ENCODE results near the gene DCDC2C. TPM values are rescaled to one million over a fixed set of nuclear protein-coding genes. Genes with fewer than 3 reads are reported as not detected.

The DCDC2C gene
- total RNA-seq, 1 donor from 2014 or later: not detected

DNA sequence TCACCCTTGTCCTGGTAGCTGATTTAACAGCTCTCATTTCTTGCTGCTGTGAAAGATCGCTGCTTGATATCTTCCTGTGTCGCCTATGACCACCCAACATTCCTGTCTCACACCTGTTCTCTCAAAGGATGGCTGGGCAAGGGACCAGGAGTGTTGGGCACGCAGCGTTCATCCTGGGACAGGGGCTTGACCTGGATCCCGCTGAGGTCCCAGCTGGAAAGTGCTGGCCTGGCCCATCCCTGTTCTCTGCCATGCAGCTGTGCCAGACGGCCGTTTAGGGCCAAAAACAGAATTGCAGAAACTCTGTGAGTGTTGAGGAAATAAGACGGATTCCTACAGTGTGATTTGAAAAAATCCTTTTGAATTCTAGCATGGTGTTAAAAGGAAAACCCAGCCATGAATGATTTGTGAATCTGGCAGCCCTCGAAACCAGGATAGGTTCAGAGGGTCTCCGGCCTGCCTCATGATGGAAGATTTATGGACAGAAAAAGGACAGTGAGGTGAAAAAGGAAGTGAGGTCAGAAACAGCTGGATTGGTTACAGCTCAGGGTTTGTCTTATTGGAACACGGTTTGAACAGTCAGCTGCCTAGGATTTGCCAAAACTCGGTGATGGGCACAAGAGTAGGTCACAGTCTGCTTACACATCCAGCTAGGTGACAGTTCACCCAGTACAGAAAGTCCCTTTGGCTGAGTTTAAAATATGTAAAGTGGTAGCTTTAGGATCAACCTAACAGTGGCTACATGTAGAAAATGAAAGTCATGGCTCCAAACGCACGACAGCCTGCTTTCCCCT, 164.8 kb downstream of the DCDC2C start:
- ChIA-PET CTCF (no interaction called here), POLR2A (no interaction called here)
- ATAC-seq (ENCODE audit: low read depth): no peak
- no peaks in the 10 kb centered on the region for H3K4me1 Mint-ChIP-seq
- no peaks in the 10 kb centered on the region for H3K27me3 Mint-ChIP-seq
- H3K9me3 Mint-ChIP-seq: no peaks in the 10 kb centered on the region
- H3K4me3 Mint-ChIP-seq: no peak overlapping the region
- DNase-seq: no peak
- TF ChIP-seq, protein P1, sequence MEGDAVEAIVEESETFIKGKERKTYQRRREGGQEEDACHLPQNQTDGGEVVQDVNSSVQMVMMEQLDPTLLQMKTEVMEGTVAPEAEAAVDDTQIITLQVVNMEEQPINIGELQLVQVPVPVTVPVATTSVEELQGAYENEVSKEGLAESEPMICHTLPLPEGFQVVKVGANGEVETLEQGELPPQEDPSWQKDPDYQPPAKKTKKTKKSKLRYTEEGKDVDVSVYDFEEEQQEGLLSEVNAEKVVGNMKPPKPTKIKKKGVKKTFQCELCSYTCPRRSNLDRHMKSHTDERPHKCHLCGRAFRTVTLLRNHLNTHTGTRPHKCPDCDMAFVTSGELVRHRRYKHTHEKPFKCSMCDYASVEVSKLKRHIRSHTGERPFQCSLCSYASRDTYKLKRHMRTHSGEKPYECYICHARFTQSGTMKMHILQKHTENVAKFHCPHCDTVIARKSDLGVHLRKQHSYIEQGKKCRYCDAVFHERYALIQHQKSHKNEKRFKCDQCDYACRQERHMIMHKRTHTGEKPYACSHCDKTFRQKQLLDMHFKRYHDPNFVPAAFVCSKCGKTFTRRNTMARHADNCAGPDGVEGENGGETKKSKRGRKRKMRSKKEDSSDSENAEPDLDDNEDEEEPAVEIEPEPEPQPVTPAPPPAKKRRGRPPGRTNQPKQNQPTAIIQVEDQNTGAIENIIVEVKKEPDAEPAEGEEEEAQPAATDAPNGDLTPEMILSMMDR (IDR thresholded peaks at IDR 0.05): no peak
- intact Hi-C loops (cut with micrococcal nuclease): no loop called here
- no peak overlapping the region for H3K27ac Mint-ChIP-seq
- H3K36me3 Mint-ChIP-seq (ENCODE audit: low read depth): no peaks in the 10 kb centered on the region

DNA sequence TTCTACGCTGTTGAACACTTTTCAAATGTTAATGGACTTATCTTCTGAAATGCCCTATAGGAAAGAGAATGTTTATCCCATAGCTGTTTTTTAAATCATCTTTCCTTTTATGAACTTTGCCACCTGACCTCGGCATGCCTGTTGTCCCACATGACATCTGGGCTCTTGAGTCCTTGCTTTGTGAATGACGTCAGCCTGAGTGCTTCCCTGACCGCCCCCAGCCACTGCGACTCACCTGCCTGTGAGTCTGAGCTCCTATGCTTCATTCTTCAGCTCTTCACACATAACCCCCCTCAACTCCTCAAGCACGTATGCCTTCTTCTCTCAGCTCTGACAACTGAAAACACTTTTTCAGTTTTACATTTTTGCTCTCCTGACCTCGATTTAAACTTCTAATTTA, 166.8 kb downstream of the DCDC2C start:
- DNase-seq (no peak), ATAC-seq (ENCODE audit: low read depth) (no peak)
- TF ChIP-seq, protein P1 (IDR thresholded peaks at IDR 0.05): no peak
- intact Hi-C loops (cut with micrococcal nuclease): no loop called here
- POLR2A ChIA-PET: no interaction called here
- H3K4me1 Mint-ChIP-seq: no peaks in the 10 kb centered on the region
- no peaks in the 10 kb centered on the region for H3K9me3 Mint-ChIP-seq
- H3K36me3 Mint-ChIP-seq (ENCODE audit: low read depth): no peaks in the 10 kb centered on the region
- no peak overlapping the region for H3K4me3 Mint-ChIP-seq
- CTCF ChIA-PET: no interaction called here
- H3K27ac Mint-ChIP-seq: no peak overlapping the region
- no peaks in the 10 kb centered on the region for H3K27me3 Mint-ChIP-seq

DNA sequence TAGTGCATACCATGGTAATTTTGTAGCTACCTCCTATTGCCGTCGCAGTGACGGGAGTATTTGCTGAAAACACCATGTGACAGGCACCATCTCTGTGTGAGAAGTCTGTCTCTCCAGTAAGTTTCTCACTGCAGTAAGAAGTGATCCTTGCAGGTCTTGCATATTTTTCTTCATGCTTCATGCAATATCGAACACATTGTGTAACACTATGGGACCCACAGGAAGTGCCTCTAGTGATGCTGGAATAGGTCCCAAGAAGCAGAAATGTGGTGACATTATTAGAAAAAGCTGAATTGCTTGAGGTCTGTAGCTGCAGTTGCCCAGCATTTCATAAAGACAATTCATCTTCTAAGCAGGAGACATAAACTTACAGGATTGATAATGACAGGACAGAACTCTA, 167.6 kb downstream of the DCDC2C start:
- ChIA-PET POLR2A (no interaction called here), CTCF (no interaction called here)
- H3K27me3 Mint-ChIP-seq: no peaks in the 10 kb centered on the region
- no peak overlapping the region for H3K27ac Mint-ChIP-seq
- H3K4me1 Mint-ChIP-seq: no peaks in the 10 kb centered on the region
- no peaks in the 10 kb centered on the region for H3K36me3 Mint-ChIP-seq (ENCODE audit: low read depth)
- TF ChIP-seq, protein P1 (IDR thresholded peaks at IDR 0.05): no peak
- DNase-seq: no peak
- H3K9me3 Mint-ChIP-seq: no peaks in the 10 kb centered on the region
- no peak for ATAC-seq (ENCODE audit: low read depth)
- H3K4me3 Mint-ChIP-seq: no peak overlapping the region
- intact Hi-C loops (cut with micrococcal nuclease): no loop called here

DNA sequence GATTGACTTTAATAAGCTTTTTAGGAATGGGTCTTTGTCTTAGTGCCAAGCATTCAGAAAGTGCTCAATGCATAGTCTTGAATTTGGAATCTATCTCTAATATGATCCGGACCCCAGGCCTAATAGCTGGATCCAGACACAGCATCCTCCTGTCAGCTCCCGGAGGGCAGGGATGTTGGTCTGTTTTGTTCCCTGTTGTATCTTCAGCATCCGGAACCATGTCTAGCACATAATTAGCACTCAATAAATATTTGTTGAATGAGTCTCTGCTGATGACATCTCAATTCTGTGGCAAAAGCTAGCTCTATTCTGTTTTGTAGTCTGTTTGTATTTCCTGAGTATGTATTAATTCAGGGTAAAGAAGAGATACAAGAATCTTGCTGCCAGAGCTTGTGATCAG, 169.1 kb downstream of the DCDC2C start:
- TF ChIP-seq, protein P1 (IDR thresholded peaks at IDR 0.05): no peak
- POLR2A ChIA-PET: no interaction called here
- no peak for ATAC-seq (ENCODE audit: low read depth)
- no peaks in the 10 kb centered on the region for H3K36me3 Mint-ChIP-seq (ENCODE audit: low read depth)
- H3K9me3 Mint-ChIP-seq: no peaks in the 10 kb centered on the region
- H3K4me1 Mint-ChIP-seq: no peaks in the 10 kb centered on the region
- no peak overlapping the region for H3K27ac Mint-ChIP-seq
- DNase-seq: no peak
- CTCF ChIA-PET: no interaction called here
- no peak overlapping the region for H3K4me3 Mint-ChIP-seq
- intact Hi-C loops (cut with micrococcal nuclease): no loop called here
- no peaks in the 10 kb centered on the region for H3K27me3 Mint-ChIP-seq

DNA sequence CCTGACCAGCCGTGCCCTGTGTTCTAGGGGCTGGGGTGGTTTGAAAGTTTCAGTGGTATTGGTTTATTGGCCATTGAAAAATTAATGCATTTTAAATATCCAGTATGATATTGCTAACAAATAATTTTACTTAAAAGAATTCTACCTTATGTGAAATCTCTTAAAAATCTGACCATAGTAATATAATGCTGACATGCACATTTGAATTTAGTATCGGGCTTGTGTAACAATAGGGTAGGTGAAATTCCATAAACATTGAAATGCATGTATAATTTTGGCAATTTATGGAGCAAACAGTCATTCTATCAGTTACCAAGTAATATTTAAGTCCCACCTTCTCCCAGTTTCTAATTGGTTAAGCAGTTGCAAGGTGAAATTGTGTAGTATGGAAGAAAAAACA, 170.5 kb downstream of the DCDC2C start:
- Mint-ChIP-seq H3K4me1 (no peaks in the 10 kb centered on the region), H3K4me3 (no peak overlapping the region), H3K9me3 (no peaks in the 10 kb centered on the region), H3K27ac (no peak overlapping the region), H3K27me3 (no peaks in the 10 kb centered on the region), H3K36me3 (ENCODE audit: low read depth) (no peaks in the 10 kb centered on the region)
- intact Hi-C loops (cut with micrococcal nuclease): no loop called here
- ChIA-PET CTCF (no interaction called here), POLR2A (no interaction called here)
- no peak for ATAC-seq (ENCODE audit: low read depth)
- no peak for DNase-seq
- TF ChIP-seq, protein P1 (IDR thresholded peaks at IDR 0.05): no peak

Measured in activated B cell treated with CpG ODN at 0.5 μM for 24 hours (primary cell).